ENCODE measurements around the gene TTC1.
"Not testable (repeated sequence)": the region's sequence is repeated elsewhere in the genome, so short reads cannot be mapped to it uniquely, and the experiment has no call there.

TTC1 gene

GRCh38 chr5:160008877-160009590, at the start of gene TTC1:
TSS of gene TTC1 (plus strand) at chr5:160009139. CDS start at chr5:160010529, 1,390 bp downstream.
- peak; percentile 95 for DNase-seq

GRCh38 chr5:159961176-159962160, 47.5 kb upstream of the TTC1 start:
- no peak for DNase-seq

- DNase-seq = no peak
Observed at GRCh38 chr5:159962214-159962613, 46.7 kb upstream of the TTC1 start.

GRCh38 chr5:159963935-159964334, 45.0 kb upstream of the TTC1 start:
- DNase-seq = no peak

- DNase-seq = no peak
Observed at GRCh38 chr5:159965031-159965837, 43.7 kb upstream of the TTC1 start.

GRCh38 chr5:159965838-159966128, 43.2 kb upstream of the TTC1 start:
- DNase-seq = not testable (repeated sequence)

- no peak for DNase-seq
Observed at GRCh38 chr5:159969966-159970365, 39.0 kb upstream of the TTC1 start.

- no peak for DNase-seq
Observed at GRCh38 chr5:159971038-159971437, 37.9 kb upstream of the TTC1 start.

GRCh38 chr5:159971514-159971913, 37.4 kb upstream of the TTC1 start:
- DNase-seq = no peak

- DNase-seq = no peak
Observed at GRCh38 chr5:159971931-159972461, 36.9 kb upstream of the TTC1 start.

- no peak for DNase-seq
Observed at GRCh38 chr5:159972538-159973362, 36.2 kb upstream of the TTC1 start.

- DNase-seq = no peak
Observed at GRCh38 chr5:159975462-159976019, 33.4 kb upstream of the TTC1 start.

- no peak for DNase-seq
Observed at GRCh38 chr5:159976921-159977320, 32.0 kb upstream of the TTC1 start.

GRCh38 chr5:159978358-159978757, 30.6 kb upstream of the TTC1 start:
- no peak for DNase-seq

- no peak for DNase-seq
Observed at GRCh38 chr5:159982421-159983173, 26.3 kb upstream of the TTC1 start.

GRCh38 chr5:159987031-159987674, 21.8 kb upstream of the TTC1 start:
- peak; percentile 75 for DNase-seq

- no peak for DNase-seq
Observed at GRCh38 chr5:159990506-159990905, 18.4 kb upstream of the TTC1 start.

GRCh38 chr5:159992566-159992965, 16.4 kb upstream of the TTC1 start:
- DNase-seq = no peak

- no peak for DNase-seq
Observed at GRCh38 chr5:159993194-159993593, 15.7 kb upstream of the TTC1 start.

GRCh38 chr5:159995907-159996306, 13.0 kb upstream of the TTC1 start:
- no peak for DNase-seq

Data from CD4-positive, alpha-beta T cell treated with Interleukin-15 for 1 hour (primary cell).